Posterior vena cava (tissue), 2 donors: ENCODE data around the gene NLRP2B. TPM values are rescaled to one million over a fixed set of nuclear protein-coding genes. Genes with fewer than 3 reads are reported as not detected.

Experiments
- total RNA-seq, 2 donors: library from RNA; stranded (reverse); fragmentation: NEBNext Ultra II Directional; extraction: Animal tissue kit (Norgen Biotek cat#: 25700); gene quantifications; one replicate each; pipeline ENCODE4 v1.2.1, GENCODE V29; 2021
- donor health status: DM: yes; HTN: yes; CAD: no.
- donor health status: DM: yes; HTN: yes; CAD: no.

NLRP2B gene
- total RNA-seq, 2 donors from 2014 or later = not detected

Other genes with a start within 250 kb of the NLRP2B start
- 1 to 10 TPM; 6.8 to 7.8 TPM for gene ZXDB, start 88.2 kb downstream of the NLRP2B start, total RNA-seq
- gene ZXDA, start 230.2 kb upstream of the NLRP2B start, total RNA-seq = 1 to 10 TPM; 5.0 to 5.7 TPM